Stimulated activated CD4-positive, alpha-beta T cell treated with anti-CD3 and anti-CD28 coated beads, Interleukin-1b, Interleukin-23, amount 100 ng/mL, for 1 hour (primary cell): ENCODE data around the gene RFX2.
A peak's percentile ranks its signal among the peaks of the same experiment; 100 is the strongest.
"Not testable (repeated sequence)": the region's sequence is repeated elsewhere in the genome, so short reads cannot be mapped to it uniquely, and the experiment has no call there.

Source experiments
- DNase-seq, 2 donors: peaks; one replicate each; pipeline ENCODE4 v3.0.0-alpha.2; 2020; ENCODE audit warnings: low read depth in 2 of 2

RFX2 gene

DNA sequence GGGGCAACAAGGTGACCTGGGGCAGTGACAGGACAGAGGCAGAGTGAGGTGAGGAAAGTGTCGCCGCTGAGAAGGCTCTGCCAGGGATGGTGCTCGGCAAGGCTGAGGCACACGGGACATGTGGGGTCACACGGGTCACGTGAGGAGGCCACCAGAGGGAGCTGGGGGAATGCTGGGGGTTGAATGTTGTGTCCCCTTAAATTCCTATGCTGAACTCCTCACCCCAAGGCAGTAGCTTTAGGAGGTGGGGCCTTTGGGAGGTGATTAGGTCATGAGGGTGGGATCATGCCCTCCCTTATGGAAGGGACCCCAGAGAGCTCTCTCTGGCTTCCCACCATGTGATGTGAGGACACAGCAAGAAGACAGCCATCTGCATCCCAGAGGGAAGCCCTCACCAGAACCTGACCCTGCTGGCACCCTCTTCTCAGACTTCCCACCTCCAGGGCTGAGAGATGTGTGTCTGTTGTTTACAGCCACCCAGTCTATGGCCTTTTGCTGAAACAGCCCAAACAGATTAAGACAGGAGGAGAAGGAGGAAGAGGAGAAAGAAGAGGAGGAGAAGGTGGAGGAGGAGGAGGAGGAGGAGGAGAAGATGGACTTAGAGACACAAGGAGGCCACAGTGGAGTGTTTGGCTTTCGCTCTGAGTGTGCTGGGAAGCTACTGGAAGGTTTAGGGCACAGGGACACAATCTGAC, 35.4 kb downstream of the RFX2 start:
- DNase-seq: no peak

DNA sequence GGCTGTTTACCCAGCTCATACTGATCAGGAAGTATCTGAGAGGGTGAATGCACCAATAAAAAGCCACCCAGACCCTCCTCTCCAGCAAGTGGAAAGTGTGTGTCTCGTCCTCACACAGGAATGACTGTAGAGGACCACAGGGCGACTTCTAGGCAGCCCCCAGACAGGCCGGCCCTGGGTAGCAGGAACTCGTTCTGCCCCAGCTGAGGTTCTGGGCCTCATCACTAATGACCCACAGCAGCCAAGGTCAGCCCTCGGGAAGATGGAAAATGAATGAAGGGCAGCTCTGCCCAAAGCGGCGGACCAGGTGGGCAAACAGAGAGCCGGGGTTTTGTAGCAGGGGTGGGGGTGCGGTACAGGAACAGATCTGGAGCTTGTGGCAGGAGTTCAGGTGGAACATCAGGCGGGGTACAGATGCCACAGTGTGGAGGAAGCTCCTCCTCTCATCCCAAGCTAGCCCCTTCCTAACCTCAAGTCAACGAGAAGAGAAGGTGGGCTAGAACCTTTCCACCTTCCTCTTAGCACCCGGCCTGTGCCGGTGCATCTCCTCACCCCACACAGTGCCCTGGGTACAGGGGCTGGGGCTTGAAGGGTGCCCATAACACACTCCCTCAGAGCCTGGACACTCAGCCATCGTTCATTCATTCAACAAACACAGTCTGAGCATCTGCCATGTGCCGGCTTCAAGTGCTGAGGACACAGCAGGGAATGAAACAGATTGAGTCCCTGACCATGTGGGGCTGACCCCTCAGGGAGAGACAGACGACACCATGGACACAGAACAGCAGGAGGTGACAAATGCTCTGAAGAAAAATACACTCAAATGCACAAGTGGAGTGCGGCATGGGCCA, 36.2 kb downstream of the RFX2 start:
- no peak for DNase-seq

DNA sequence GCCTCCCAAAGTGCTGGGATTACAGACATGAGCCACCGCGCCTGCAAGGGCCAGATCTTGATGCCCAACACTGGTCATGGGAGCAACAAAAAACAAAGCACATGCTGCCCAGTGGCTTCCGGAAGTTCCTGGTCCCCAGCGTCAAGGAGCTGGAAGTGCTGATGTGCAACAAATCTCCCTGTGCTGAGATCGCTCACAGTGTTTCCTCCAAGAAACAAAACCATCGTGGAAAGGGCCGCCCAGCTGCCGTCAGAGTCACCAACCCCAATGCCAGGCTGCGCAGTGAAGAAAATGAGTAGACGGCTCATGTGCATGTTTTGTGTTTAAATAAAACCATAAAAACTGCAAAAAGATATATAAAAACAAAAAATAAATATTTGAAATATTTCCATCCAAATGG, 37.1 kb downstream of the RFX2 start:
- DNase-seq: not testable (repeated sequence)

DNA sequence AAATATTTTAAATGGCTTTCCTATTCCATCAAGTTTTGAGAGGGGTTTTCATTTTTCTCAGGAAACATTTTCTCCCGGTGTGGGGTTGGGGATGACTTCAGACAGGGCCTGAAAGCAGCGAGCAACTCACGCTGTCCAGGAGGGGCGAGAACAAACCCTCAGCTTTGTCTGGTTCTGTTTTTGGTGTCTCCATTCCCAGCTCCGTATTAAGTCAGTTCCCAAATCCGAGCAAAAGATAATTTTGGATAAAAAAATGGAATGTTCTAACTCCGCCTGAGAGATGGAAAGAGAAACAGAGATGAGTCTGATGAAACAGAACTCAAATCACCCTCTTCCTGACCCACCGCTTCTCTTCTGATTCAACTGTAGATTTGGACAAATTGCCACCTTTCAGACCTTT, 38.4 kb downstream of the RFX2 start:
- no peak for DNase-seq

DNA sequence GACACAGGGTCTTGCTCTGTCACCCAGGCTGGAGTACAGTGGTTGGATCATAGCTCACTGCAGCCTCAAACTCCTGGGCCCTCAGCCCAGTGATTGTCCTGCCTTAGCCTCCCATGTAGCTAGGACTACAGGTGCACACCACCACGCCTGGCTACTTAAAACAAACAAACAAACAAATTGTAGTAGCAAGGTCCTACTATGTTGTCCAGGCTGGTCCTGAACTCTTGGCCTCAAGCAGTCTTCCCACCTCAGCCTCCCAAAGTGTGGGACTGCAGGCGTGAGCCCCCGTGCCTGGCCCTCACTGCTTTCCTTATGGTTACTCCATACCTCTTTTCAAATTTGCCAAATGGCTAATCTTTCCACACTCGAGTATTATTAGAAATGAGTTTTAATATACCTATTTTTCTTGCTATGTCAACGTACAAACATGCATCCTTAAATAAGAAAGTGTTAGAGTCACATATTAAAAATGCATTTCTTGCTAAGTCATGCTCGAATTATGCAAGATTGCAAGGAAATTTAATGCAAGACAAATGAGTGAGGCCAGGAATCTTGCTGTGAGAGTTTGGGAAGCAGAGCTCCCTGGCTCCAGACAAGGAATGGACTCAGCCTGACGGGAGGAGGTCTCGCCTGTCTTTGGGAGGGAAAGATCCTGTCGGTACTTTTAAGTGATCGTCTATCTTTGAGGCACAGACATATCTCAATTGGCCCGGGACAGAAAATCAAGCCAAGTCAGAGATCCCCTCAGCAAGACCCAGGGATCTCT, 39.4 kb downstream of the RFX2 start:
- no peak for DNase-seq

DNA sequence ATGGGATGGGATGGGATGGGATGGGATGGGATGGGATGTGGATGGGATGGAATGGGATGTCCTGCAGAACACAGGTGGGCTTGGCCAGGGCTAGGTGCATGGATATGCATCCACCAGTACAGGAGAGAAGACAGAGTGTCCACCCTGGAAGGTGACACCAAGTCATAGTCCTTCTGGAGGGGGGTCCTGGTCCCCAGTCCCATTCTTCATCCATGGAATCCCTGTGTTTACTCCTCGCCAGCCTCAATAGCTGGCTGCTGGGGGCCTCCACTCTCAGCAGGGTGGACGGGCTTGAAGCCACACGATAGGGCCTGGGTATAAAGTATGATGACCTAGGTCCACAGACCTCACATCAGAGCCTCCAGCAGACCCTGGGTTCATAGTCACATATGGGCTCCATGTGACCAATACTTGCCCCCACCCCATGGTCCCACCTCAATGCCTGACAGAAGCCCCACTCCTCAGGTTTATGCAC, 40.1 kb downstream of the RFX2 start:
- DNase-seq: no peak

DNA sequence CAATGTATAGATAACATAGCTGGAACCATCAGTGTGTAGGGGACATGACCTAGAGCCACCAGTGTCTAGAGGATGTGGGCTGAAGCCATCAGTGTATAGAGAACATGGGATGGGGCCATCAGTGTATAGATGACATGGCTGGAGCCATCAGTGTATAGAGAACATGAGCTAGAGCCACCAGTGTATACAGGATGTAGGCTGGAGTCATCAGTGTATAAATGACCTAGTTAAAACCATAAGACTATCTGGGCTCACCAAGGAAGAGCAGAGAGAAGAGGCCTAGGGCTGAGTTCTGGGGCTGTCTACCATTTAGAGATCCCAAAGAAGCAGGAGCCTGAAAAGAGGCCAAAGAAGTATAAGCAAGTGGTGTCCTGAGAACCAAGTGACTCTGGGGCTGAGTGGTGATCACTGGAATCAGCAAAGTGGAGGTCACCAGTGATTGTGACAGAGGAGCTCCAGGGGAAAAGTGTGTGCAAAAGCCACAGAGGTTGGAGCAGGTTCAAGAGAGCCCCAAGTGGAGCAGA, 41.0 kb downstream of the RFX2 start:
- no peak for DNase-seq

DNA sequence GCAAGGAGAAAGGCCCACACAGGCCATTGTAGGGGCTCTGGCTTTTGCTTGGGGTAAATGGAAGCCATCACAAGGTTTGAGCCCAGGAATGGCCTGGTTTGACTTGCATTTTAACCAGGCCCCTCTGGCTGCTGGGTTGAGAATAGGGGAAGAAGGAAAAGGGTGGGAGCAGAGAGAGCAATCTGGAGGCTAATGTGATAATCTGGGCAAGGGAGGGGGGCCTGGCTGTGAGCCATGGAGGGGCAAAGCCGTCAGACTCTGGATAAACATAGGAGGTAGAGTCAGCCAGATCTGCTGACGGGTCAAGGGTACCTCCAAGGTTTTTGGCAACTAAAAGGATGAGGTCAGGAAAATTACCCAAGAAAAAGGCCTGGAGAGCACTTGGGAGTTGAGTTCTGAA, 41.6 kb downstream of the RFX2 start:
- DNase-seq: no peak

DNA sequence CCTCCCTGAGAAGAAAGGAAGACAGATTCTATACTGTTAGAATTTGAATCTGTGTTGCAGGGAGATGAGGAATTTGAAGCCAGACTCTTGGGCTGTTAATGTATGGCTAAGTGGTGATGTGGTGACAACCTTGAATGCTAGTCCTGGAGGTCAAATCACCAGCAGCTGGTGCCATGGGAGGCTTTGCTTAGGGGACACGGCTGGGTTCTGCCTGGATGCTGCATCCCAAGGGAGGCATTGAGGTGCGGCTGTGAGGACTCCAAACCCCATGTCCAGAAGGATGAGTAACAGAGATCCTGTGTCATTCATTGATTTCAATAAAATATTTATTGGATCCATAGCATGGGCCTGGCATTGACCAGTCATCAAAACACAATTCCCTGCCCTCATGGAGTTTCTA, 42.3 kb downstream of the RFX2 start:
- DNase-seq: no peak

DNA sequence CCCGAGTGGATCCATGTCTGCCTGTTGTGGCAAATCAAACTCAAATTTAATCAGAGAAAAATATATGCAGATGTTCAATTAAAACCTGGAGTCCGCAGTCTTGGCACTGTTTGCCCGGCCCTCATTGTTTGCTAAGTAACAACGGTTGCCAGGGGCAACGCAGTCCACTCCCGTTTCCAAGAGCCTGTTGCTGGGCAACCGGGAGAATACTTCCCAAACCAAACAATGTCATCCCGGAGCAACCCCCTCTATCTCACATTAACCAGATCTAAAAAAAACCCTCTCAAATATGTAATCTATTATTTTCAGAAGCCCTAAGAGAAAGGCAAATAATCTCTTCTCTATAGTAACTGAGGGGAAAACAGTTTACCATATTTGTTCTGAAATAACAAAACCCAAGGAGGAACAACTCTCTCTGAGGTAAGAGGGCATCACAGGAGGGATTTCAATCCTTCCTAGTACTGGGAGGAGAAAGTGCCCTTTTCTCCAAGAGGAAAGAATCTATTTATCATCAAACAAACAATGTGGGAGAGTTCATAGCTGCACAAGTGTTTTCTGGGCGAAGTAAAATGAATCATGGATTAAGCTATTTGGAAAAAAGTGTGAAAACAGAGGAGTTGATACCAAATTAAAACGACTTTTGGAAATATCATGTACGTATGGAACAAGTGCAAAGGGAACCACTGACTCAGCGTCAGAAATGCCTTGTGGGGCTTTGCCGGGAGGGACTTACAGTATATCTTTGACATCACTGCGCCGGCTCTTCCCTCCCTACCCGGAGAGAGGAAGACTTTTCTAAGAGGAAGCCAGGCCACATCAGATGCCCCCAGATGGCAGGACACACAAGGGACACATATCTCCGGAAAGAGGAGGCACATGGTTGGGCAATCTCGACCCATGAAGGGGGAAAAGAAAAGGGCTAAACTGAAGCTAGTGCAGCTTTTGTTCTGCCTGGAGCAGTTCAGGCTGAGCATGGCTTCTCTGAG, 43.3 kb downstream of the RFX2 start:
- no peak for DNase-seq

DNA sequence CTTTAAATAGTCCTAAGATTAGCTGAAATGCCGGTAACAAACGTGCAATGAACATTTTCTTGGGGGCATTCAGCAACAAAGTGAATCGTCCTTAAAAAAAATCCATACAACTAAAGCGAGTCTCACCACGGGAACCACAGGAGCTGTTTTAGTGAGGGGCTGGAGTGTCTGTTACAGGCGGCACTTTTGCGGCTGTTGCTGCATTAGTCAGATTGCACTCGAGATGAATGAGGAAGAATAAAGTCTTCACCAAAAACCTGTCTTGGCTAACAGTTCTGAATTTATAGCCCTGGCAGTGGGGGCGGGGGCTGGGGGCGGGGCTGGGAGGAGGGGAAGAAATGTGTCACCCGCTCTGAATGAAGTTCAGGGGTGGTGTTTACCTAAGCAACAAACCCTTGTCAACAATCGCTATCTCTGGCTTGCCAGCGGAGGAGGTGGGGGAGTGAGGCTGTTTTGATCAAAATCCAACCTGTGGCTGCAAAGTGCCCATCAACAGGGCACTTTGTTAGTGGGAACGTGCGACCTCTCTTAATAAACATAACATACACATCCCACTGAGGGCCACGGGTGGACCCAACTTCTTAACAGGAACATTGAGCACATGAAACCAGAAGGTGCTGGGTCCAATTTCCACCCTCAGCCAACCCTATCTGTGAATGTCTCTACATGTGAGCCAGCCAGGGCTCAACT, 44.5 kb downstream of the RFX2 start:
- DNase-seq: peak in 1 of 2 donors; percentile 17

DNA sequence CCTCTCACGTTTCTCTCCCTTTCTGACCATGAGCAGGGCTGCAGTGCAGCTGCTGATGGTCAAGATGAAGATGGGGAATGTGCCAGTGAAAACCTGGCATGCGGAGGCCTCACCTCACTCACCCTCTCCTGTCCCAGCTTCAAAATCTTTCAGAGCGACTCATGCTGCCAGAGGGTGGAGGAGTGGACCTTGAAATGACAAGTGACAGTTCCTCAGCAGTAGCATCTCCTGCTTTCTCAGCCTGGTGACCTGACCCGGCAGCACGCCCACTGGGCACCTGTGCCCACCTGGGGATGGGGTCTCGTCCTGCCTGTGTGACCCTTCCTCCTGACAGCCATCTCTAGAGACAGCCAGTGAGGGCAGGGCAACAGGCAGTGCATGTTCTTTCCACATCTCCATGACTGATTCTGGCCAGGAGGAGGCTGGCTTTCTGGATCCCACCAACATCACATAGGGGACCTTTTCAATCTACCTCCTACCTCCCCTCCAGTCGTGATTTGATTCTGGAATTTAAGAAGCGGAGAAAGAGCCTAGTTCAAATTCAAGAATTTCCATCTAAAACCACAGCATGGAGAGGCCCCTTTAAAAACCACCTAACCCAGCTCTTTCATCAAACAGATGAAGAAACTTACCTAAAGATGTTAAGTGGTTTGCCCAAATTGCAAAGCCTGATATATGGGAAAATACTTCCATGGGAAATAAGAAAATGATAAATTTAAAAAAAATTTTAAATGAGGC, 45.8 kb downstream of the RFX2 start:
- DNase-seq: no peak

DNA sequence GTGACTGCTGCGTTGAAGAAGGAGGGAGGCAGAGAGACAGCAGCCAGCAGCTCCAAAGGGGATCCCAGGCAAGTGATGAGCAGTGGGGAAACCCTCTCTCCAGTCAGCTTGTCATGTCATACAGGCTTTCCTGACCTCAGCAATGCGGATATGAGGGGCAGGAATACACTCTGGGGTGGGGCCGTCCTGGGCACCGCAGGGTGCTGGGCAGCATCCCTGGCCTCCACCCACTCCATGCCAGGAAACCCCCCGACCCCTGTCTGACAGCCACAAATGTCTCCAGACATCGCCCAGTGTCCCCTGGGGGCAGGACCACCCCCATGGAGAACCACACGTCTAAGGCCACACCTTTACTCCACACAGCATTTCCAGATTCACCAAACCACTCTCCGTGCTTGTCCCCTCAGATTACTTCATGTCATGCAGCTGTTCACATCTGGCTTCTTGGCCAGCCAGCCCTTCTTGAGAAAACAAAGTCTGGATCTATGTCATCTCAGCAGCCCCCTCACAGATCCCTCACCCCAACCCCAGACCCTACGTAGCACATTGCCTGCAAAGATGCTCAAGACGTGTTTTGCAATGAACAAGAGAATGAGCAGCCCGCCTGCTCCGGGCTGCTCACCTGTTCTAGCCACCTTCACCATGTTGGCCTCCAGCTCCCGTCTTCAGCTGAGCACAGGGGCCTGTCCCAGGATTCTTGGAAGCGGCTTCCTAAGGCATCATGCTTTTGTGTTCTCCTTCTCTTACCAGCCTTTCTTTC, 46.5 kb downstream of the RFX2 start:
- no peak for DNase-seq

DNA sequence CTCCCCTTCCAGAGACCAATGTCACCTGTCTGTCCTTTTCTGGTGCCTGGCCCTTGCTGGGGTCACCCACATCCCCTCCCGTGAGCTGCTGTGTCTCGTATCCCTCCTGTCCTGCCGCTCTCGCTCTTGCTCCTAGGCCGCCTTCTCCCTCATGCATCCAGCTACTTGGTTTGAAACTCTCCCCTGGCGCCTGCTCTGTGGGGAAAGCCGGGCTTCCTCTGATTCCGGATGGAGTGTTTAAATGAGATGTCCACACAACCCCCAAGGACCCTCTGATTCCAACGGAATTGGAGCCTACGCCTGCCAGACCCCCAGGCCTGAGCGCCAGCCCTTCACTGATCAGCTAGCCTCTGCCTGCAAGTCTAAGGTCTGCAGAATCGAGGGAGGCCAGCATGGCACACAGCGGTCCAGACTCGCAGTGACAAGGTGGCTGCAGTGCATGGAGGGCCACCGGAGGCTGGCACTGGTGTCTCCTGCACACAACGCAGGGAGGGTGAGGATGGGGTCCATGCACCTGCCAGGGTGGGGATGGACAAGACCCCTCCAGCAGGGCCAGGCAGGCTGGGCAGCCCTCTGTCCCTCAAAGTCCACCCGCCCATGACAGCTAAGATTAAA, 47.2 kb downstream of the RFX2 start:
- DNase-seq: no peak

DNA sequence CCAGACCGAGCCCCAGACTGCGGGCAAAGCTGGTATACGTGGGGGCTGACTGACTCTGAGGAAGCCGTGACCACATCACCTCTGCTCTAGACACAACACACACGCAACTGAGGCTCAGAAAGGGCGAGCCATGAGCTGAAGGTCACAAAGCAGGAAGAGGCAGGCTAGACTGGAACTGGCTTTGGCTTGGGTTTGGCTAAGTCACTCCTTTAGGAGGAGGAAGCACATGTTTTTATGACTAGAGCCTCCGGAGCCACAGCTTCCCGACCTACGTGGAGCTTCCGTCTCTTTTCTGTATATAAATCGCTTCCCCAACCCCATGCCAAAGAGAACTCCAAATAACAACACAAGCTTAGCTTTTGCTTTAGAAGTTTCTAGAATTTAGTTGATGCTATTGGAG, 48.0 kb downstream of the RFX2 start:
- DNase-seq: no peak

DNA sequence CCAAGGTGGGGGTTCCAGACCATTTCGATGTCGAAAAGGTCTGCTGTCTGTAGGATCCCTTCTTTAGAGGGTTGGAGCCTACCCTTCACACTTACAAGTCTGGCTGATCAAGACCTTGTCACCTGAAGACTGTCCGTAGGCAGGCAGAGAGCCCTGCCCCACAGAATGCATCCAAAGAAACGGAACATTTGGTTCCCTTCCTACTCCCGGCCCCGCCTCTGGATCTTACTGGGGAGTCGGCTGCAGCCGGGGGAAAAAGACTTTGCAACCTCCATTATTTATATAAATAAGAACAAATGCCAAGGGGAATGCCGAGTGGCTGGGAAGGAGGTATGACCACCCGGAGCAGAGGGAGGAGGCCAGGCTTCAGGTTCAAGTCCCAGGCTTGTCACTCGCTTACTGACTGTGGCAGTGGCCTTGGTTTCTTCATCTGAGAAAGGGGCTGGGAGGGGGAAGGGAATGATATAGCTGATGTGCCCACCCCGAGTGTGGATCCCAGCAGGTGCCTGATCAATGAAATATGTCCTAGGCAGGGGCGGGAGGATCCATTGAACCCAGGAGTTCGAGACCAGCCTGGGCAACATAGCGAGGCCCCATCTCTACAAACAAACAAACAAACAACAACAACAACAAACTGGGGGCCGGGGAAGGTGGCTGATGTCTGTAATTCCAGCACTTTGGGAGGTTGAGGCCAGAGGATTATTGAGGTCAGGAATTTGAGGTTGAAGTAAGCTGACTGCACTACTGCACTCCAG, 48.7 kb downstream of the RFX2 start:
- no peak for DNase-seq

DNA sequence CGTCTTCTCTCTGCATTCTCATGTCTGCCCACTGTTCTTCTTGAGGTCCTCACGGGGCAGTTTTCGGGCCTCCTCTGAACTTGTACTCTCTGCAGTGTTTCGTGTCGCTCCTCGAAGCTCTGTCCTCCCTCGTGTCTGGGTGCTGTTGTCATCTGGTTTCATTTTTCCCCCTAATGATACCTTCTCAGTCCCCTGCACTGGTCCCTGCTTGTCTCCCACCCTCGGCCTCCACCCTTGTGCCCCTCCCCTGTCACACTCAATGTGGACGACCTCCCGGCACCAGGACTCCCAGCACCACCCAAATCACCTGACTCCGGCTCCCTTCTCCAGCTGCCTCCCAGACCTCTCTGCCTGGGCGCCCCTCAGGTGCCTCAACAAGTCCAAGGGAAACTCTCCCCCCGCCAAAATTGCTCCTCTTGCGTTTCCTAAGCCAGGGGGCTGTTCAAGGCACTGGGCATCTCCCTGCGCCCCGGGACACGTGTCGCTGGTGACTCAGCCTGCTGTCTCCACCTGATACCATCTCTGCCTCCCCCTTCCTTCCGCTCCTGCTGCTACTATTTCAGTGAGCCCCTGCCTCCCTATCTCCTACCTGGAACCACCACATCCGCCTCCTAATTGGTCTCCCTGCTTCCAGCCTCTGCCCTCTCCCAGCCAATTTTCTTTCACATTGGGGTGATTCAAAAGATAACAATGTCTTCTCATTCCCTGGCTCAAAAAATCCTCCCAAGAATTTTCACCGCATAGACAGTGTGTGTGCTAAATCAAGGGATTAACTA, 49.5 kb downstream of the RFX2 start:
- no peak for DNase-seq
